Measurements from ENCODE around the gene ZSWIM1. TPM values are rescaled to one million over a fixed set of nuclear protein-coding genes. Genes with fewer than 3 reads are reported as not detected.

The ZSWIM1 gene
- polyA plus RNA-seq, 1 donor from 2014 or later: 5.8 TPM

DNA sequence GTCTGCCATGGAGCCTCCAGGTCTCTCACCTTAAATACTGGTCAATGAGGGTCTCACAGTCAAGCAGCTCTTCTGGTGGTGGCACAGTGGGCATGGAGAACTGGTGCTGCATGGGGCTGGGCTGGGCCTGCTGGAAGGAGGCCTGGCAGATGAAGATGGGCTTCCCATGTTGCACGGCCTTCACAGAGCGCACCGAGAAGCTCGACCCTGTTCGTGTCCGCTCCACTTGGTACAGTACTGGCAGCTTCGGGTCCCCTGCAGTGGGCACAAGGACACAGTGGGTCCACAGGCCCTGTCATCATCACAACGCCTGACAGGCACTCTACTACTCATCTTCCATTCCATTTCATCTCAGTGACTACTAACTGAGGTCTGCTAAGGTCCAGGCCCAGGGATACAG is 32.6 kb upstream of the ZSWIM1 start:
- peaks cover 1% of the 10 kb centered on the region for H3K36me3 Mint-ChIP-seq
- H3K27ac Mint-ChIP-seq: no peak overlapping the region
- peaks cover 0 to 1% (median 0%) of the 10 kb centered on the region in 3 donors for H3K4me1 Mint-ChIP-seq

GRCh38 chr20:45848969-45849582 is 32.0 kb upstream of the ZSWIM1 start:
- Mint-ChIP-seq H3K4me3 (no peak overlapping the region), H3K36me3 (peaks cover 1% of the 10 kb centered on the region), H3K27ac (no peak overlapping the region)

More for the DNA sequence above, 32.6 kb upstream of the ZSWIM1 start:
- Mint-ChIP-seq H3K9me3 (no peaks in the 10 kb centered on the region), H3K27me3 (no peaks in the 10 kb centered on the region), H3K4me3 (no peak overlapping the region)

GRCh38 chr20:45850238-45850637 is 30.8 kb upstream of the ZSWIM1 start:
- Mint-ChIP-seq H3K4me3 (no peak overlapping the region), H3K27ac (no peak overlapping the region), H3K36me3 (peaks cover 1% of the 10 kb centered on the region), H3K4me1 (peaks cover 3 to 5% (median 3%) of the 10 kb centered on the region in 3 donors), H3K9me3 (no peaks in the 10 kb centered on the region), H3K27me3 (no peaks in the 10 kb centered on the region)

More at GRCh38 chr20:45848969-45849582, 32.0 kb upstream of the ZSWIM1 start:
- H3K9me3 Mint-ChIP-seq: no peaks in the 10 kb centered on the region
- H3K4me1 Mint-ChIP-seq: peaks cover 0 to 5% (median 0%) of the 10 kb centered on the region in 3 donors
- no peaks in the 10 kb centered on the region for H3K27me3 Mint-ChIP-seq

GRCh38 chr20:45850926-45851325 is 30.1 kb upstream of the ZSWIM1 start:
- Mint-ChIP-seq H3K27me3 (no peaks in the 10 kb centered on the region), H3K27ac (no peak overlapping the region), H3K9me3 (no peaks in the 10 kb centered on the region), H3K36me3 (peaks cover 1% of the 10 kb centered on the region), H3K4me3 (no peak overlapping the region), H3K4me1 (peaks cover 5 to 7% (median 5%) of the 10 kb centered on the region in 3 donors)

- no peaks in the 10 kb centered on the region for H3K27me3 Mint-ChIP-seq
- H3K4me3 Mint-ChIP-seq: no peak overlapping the region
- no peak overlapping the region for H3K27ac Mint-ChIP-seq
Observed at GRCh38 chr20:45851501-45851900, 29.5 kb upstream of the ZSWIM1 start.

DNA sequence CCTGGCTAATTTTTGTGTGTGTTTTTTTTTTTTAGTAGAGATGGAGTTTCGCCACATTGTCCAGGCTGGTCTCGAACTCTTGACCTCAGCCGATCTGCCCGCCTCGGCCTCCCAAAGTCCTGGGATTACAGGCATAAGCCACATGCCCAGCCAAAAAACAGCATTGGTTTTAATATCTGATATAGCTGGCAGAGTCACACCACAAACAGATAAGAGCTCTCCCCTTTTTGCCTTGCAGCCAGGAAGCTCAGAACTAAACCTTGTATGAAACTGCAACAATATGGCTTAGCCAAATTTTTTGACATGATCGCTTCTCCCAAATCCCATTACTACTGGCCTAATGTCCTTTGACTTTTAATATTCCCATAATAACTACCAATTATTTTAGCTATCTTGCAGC is 28.7 kb upstream of the ZSWIM1 start:
- Mint-ChIP-seq H3K4me3 (no peak overlapping the region), H3K27me3 (no peaks in the 10 kb centered on the region), H3K27ac (no peak overlapping the region), H3K4me1 (peaks cover 12 to 14% (median 13%) of the 10 kb centered on the region in 3 donors), H3K9me3 (no peaks in the 10 kb centered on the region), H3K36me3 (peaks cover 1% of the 10 kb centered on the region)

More at GRCh38 chr20:45851501-45851900, 29.5 kb upstream of the ZSWIM1 start:
- Mint-ChIP-seq H3K9me3 (no peaks in the 10 kb centered on the region), H3K4me1 (peaks cover 5 to 10% (median 9%) of the 10 kb centered on the region in 3 donors), H3K36me3 (peaks cover 1% of the 10 kb centered on the region)

- peak overlapping the region in 1 of 4 donors; percentile 48 for H3K4me3 Mint-ChIP-seq
- peaks cover 1% of the 10 kb centered on the region for H3K36me3 Mint-ChIP-seq
Observed at GRCh38 chr20:45853484-45853883, 27.5 kb upstream of the ZSWIM1 start.

DNA sequence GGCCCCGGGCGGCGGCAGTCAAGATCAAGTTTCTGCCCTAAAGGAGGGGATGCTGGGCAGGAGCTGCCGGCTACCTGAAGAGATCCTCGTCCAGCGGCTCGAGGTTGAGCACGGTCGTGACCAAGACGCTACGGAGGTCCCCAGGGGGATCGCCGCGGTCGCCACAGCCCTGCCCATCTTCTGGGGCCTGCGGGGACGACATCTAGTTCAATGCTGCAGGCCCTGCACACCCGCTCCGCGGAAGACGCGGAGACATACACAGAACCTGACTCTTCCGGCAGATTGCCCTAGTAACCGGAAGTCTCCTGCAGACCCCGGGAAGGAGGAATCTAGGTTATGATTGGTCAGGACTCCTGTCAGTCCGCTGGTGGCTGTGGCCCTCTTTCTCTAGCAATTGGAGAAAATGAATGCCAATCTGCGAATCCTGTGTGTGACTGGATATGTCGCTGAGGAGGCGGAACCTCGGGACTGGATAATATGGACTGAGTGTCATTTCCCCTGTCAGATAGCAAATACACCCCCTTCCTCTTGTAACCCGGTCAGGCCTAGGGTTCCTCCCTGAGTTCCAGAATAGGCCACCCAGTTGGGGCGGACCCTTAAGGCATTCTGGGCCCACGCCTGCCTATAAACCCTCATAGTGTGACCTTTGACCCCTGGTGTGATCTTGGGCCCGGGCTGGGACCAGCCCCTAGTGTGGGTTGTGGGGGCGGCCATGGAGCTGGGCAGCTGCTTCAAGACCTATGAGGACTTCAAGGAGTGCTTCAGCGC is 23.7 kb upstream of the ZSWIM1 start, which contains the start of the genes ACOT8 and ZSWIM3:
TSS of gene ACOT8 (minus strand) at position 279 of the 768 bp plus-strand sequence. CDS start at position 202, 77 bp downstream.
TSS of gene ZSWIM3 (plus strand) at position 501 of the 768 bp plus-strand sequence. CDS start at position 713, 212 bp downstream.
- H3K27ac Mint-ChIP-seq: peak within 1 kb of the TSS; percentile 79 to 94 (median 93)
- peaks cover 6% of the 10 kb centered on the region for H3K36me3 Mint-ChIP-seq
- H3K9me3 Mint-ChIP-seq: no peaks in the 10 kb centered on the region
- H3K4me1 Mint-ChIP-seq: peaks cover 17 to 31% (median 29%) of the 10 kb centered on the region in 3 donors
- peak within 1 kb of the TSS; percentile 92 to 98 (median 94) for H3K4me3 Mint-ChIP-seq
- H3K27me3 Mint-ChIP-seq: no peaks in the 10 kb centered on the region

More at GRCh38 chr20:45853484-45853883, 27.5 kb upstream of the ZSWIM1 start:
- Mint-ChIP-seq H3K9me3 (no peaks in the 10 kb centered on the region), H3K4me1 (peaks cover 17 to 23% (median 20%) of the 10 kb centered on the region in 3 donors), H3K27ac (no peak overlapping the region), H3K27me3 (no peaks in the 10 kb centered on the region)

- Mint-ChIP-seq H3K9me3 (no peaks in the 10 kb centered on the region), H3K27me3 (no peaks in the 10 kb centered on the region), H3K4me1 (peaks cover 17 to 31% (median 29%) of the 10 kb centered on the region in 3 donors), H3K27ac (peak overlapping the region; percentile 79 to 94 (median 93)), H3K4me3 (peak overlapping the region; percentile 92 to 98 (median 94)), H3K36me3 (peaks cover 6% of the 10 kb centered on the region)
Observed at GRCh38 chr20:45857882-45858216, 23.2 kb upstream of the ZSWIM1 start.

DNA sequence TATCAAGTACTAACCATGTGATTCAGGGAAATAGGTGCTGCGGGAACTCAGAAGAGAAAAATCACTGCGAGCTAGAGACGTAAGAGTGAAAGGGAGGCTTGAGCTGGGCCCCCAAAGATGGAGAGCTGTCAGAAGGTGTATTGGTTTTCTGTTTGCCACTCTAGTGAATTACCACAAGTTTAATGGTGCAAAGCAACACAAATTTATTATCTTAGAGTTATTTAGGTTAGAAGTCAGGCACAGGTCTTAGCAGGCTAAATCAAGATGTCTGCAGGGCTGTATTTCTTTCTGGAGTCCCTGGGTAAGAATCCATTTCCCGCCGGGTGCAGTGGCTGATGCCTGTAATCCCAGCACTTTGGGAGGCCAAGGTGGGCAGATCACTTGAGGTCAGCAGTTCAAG is 21.1 kb upstream of the ZSWIM1 start:
- peak overlapping the region in 1 of 4 donors; percentile 39 for H3K4me3 Mint-ChIP-seq
- no peak overlapping the region for H3K27ac Mint-ChIP-seq
- no peaks in the 10 kb centered on the region for H3K27me3 Mint-ChIP-seq
- H3K36me3 Mint-ChIP-seq: peaks cover 6% of the 10 kb centered on the region
- no peaks in the 10 kb centered on the region for H3K9me3 Mint-ChIP-seq
- peaks cover 12 to 28% (median 27%) of the 10 kb centered on the region in 3 donors for H3K4me1 Mint-ChIP-seq

DNA sequence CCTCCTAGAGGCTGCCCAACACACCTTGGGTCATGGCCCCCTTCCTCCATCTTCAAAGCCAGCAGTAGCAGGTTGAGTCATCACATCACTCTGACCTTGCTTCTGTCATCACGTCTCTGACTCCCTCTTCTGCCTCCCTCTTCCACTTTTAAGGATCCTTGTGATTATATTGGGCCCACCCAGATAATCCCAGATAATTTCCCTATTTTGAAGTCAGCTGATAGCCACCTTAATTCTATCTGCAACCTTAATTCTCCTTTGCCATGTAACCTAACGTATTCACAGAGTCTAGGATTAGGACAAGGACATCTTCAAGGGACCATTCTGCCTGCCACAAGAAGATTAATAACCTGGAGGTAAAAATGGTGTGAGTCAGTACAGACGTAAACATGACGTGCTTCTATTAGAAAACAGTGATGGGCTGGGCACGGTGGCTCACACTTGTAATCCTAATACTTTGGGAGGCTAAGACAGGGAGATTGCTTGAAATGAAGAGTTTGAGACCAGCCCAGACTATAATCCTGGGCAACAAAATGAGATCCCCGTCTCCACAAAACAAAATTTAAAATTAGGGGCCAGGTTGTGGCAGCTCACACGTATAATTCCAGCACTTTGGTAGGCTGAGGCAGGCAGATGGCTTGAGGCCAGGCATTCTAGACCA is 20.3 kb upstream of the ZSWIM1 start:
- H3K36me3 Mint-ChIP-seq: peaks cover 6% of the 10 kb centered on the region
- peak overlapping the region in 1 of 4 donors; percentile 14 for H3K4me3 Mint-ChIP-seq
- peaks cover 12 to 28% (median 24%) of the 10 kb centered on the region in 3 donors for H3K4me1 Mint-ChIP-seq
- no peaks in the 10 kb centered on the region for H3K27me3 Mint-ChIP-seq
- no peak overlapping the region for H3K27ac Mint-ChIP-seq
- H3K9me3 Mint-ChIP-seq: no peaks in the 10 kb centered on the region

- Mint-ChIP-seq H3K27me3 (no peaks in the 10 kb centered on the region), H3K4me1 (peaks cover 12 to 22% (median 19%) of the 10 kb centered on the region in 3 donors), H3K36me3 (peaks cover 6% of the 10 kb centered on the region), H3K9me3 (no peaks in the 10 kb centered on the region), H3K27ac (no peak overlapping the region), H3K4me3 (no peak overlapping the region)
Observed at GRCh38 chr20:45861221-45862075, 19.6 kb upstream of the ZSWIM1 start.

- H3K9me3 Mint-ChIP-seq: no peaks in the 10 kb centered on the region
- no peaks in the 10 kb centered on the region for H3K27me3 Mint-ChIP-seq
- no peak overlapping the region for H3K27ac Mint-ChIP-seq
- H3K4me3 Mint-ChIP-seq: no peak overlapping the region
- peaks cover 3 to 8% (median 7%) of the 10 kb centered on the region in 3 donors for H3K4me1 Mint-ChIP-seq
- H3K36me3 Mint-ChIP-seq: peaks cover 6% of the 10 kb centered on the region
Observed at GRCh38 chr20:45863543-45864470, 17.2 kb upstream of the ZSWIM1 start.

All from IgD-negative memory B cell (primary cell).